ENCODE data around the gene MUS81.
"Not testable (repeated sequence)": the region's sequence is repeated elsewhere in the genome, so short reads cannot be mapped to it uniquely, and the experiment has no call there.

GRCh38 chr11:65892137-65892540, 31.9 kb downstream of the MUS81 start:
- TF ChIP-seq CTCF, POLR2A (IDR thresholded peaks at IDR 0.05): not testable (repeated sequence)
